Neutrophil (primary cell): ENCODE data around the gene CAPN11.

Experiments
- H3K27ac ChIP-seq: fragments of 200-600 bp; sonication (generic); 2 replicates; pipeline ENCODE4 v1.5.1; 2016; ENCODE audit warnings: mild to moderate bottlenecking, moderate library complexity
- H3K27me3 ChIP-seq: fragments of 200-600 bp; sonication (generic); 2 replicates; pipeline ENCODE4 v1.6.0; 2016; ENCODE audit warnings: mild to moderate bottlenecking
- H3K36me3 ChIP-seq: fragments of 200-600 bp; sonication (generic); 2 replicates; pipeline ENCODE4 v1.5.1; 2017
- H3K4me1 ChIP-seq, 2 experiments: fragments of 200-600 bp in 1 of 2; sonication (generic) in 1 of 2; 1 replicate in 1 of 2; 2 replicates in 1 of 2; pipeline versions ENCODE4 v1.5.1 to v1.6.1; 2013 to 2016; ENCODE audit warnings: low read depth in 1 of 2, low read length in 1 of 2, mild to moderate bottlenecking in 1 of 2, moderate library complexity in 1 of 2; ENCODE audit not compliant: control insufficient read depth in 1 of 2, insufficient read depth in 1 of 2
- H3K4me3 ChIP-seq, 2 experiments: fragments of 200-600 bp in 1 of 2; sonication (generic) in 1 of 2; 1 replicate in 1 of 2; 2 replicates in 1 of 2; pipeline ENCODE4 v1.5.1; 2013 to 2016; ENCODE audit warnings: low read depth in 1 of 2, low read length in 1 of 2, mild to moderate bottlenecking in 1 of 2, moderate library complexity in 1 of 2
- H3K9me3 ChIP-seq: fragments of 200-600 bp; sonication (generic); 2 replicates; pipeline ENCODE4 v1.5.1; 2016
- CTCF ChIP-seq: fragments of 200-600 bp; sonication (generic); IDR thresholded peaks from 2 replicates; pipeline ENCODE4 v1.5.1; 2016; ENCODE audit warnings: antibody characterized with exemption

Gene CAPN11

GRCh38 chr6:44176762-44177509, 18.3 kb downstream of the CAPN11 start:
- peaks cover 11% of the 10 kb centered on the region for H3K27me3 ChIP-seq
- no peak for TF ChIP-seq CTCF
- no peaks in the 10 kb centered on the region for H3K36me3 ChIP-seq
- no peaks in the 10 kb centered on the region for H3K9me3 ChIP-seq
- H3K27ac ChIP-seq: no peak overlapping the region
- no peak overlapping the region for H3K4me3 ChIP-seq
- H3K4me1 ChIP-seq: peaks cover 5 to 9% of the 10 kb centered on the region in 2 experiments

- TF ChIP-seq CTCF: no peak
- no peak overlapping the region for H3K27ac ChIP-seq
- peaks cover 5 to 7% of the 10 kb centered on the region in 2 experiments for H3K4me1 ChIP-seq
Observed at GRCh38 chr6:44177691-44178423, 19.2 kb downstream of the CAPN11 start.

GRCh38 chr6:44178424-44179071, 19.9 kb downstream of the CAPN11 start:
- Histone ChIP-seq H3K27me3 (peaks cover 11% of the 10 kb centered on the region), H3K4me1 (peaks cover 5 to 6% of the 10 kb centered on the region in 2 experiments), H3K4me3 (no peak overlapping the region), H3K36me3 (no peaks in the 10 kb centered on the region), H3K27ac (no peak overlapping the region), H3K9me3 (no peaks in the 10 kb centered on the region)
- TF ChIP-seq CTCF: no peak

More at GRCh38 chr6:44177691-44178423, 19.2 kb downstream of the CAPN11 start:
- Histone ChIP-seq H3K4me3 (no peak overlapping the region), H3K36me3 (no peaks in the 10 kb centered on the region), H3K27me3 (peaks cover 11% of the 10 kb centered on the region), H3K9me3 (no peaks in the 10 kb centered on the region)

- H3K27ac ChIP-seq: no peak overlapping the region
- TF ChIP-seq CTCF: no peak
- peaks cover 5 to 6% of the 10 kb centered on the region in 2 experiments for H3K4me1 ChIP-seq
- peaks cover 11% of the 10 kb centered on the region for H3K27me3 ChIP-seq
- H3K36me3 ChIP-seq: no peaks in the 10 kb centered on the region
- H3K9me3 ChIP-seq: no peaks in the 10 kb centered on the region
- H3K4me3 ChIP-seq: no peak overlapping the region
Observed at GRCh38 chr6:44179072-44179536, 20.5 kb downstream of the CAPN11 start.

GRCh38 chr6:44179648-44180047, 21.0 kb downstream of the CAPN11 start:
- Histone ChIP-seq H3K36me3 (no peaks in the 10 kb centered on the region), H3K4me3 (no peak overlapping the region), H3K4me1 (peaks cover 5 to 6% of the 10 kb centered on the region in 2 experiments), H3K9me3 (no peaks in the 10 kb centered on the region), H3K27ac (no peak overlapping the region), H3K27me3 (peaks cover 11% of the 10 kb centered on the region)
- no peak for TF ChIP-seq CTCF
